ENCODE data around the gene FRMD5.

- no peak for TF ChIP-seq CTCF (IDR thresholded peaks at IDR 0.05)
- TF ChIP-seq ZFX (IDR thresholded peaks at IDR 0.05; ENCODE audit: borderline replicate concordance), result no peak
Observed at GRCh38 chr15:43968551-43968950, 226.5 kb downstream of the FRMD5 start.
